HepG2 (cell line): Measurements from ENCODE around the gene SLC6A6. TPM values are rescaled to one million over a fixed set of nuclear protein-coding genes. Genes with fewer than 3 reads are reported as not detected.

Experiments
- CENPBD1 ChIP-seq: sonication (generic); formaldehyde crosslinking; IDR thresholded peaks from 2 replicates; pipeline ENCODE4 v1.8.0; 2022; ENCODE audit warnings: missing genetic modification reagents, low read depth, mild to moderate bottlenecking, borderline replicate concordance
- FOXK1 ChIP-seq: sonication (generic); formaldehyde crosslinking; IDR thresholded peaks from 2 replicates; pipeline ENCODE4 v1.4.0; 2020; ENCODE audit warnings: low read depth, missing genetic modification reagents, borderline replicate concordance
- HNRNPUL1 ChIP-seq: fragments of 200-400 bp; formaldehyde crosslinking; IDR thresholded peaks from 2 replicates; pipeline ENCODE4 v1.6.1; 2017; ENCODE audit warnings: low read depth, mild to moderate bottlenecking, low read length, moderate library complexity
- KMT2B ChIP-seq: IDR thresholded peaks from 2 replicates; pipeline ENCODE4 v1.6.1; 2016; ENCODE audit warnings: missing genetic modification reagents, missing compliant biosample characterization
- MBNL3 ChIP-seq: fragments of 250-450 bp; sonication (Bioruptor Pico); conservative IDR thresholded peaks from 2 replicates; pipeline ENCODE4 v1.8.0; 2022; ENCODE audit warnings: mild to moderate bottlenecking, inconsistent platforms
- MED13 ChIP-seq: sonication (generic); formaldehyde crosslinking; IDR thresholded peaks from 2 replicates; pipeline ENCODE4 v1.5.0; 2020; ENCODE audit warnings: missing genetic modification reagents
- RCOR2 ChIP-seq: IDR thresholded peaks from 2 replicates; pipeline ENCODE4 v1.6.1; 2016; ENCODE audit warnings: missing biosample characterization, missing genetic modification reagents
- SAFB2 ChIP-seq: sonication (generic); formaldehyde crosslinking; IDR thresholded peaks from 2 replicates; pipeline ENCODE4 v1.5.1; 2020; ENCODE audit warnings: missing genetic modification reagents, low read depth, mild to moderate bottlenecking, borderline replicate concordance
- SNAPC5 ChIP-seq: sonication (generic); formaldehyde crosslinking; IDR thresholded peaks from 2 replicates; pipeline ENCODE4 v1.8.1; 2023; ENCODE audit warnings: mild to moderate bottlenecking, missing genetic modification reagents, borderline replicate concordance
- TBX3 ChIP-seq: fragments of 450-650 bp; IDR thresholded peaks from 2 replicates; pipeline ENCODE4 v1.6.1; 2017; ENCODE audit warnings: antibody characterized with exemption, mild to moderate bottlenecking, inconsistent platforms, borderline replicate concordance
- THRA ChIP-seq: sonication (generic); formaldehyde crosslinking; IDR thresholded peaks from 2 replicates; pipeline ENCODE4 v1.4.0; 2020; ENCODE audit warnings: missing genetic modification reagents, borderline replicate concordance
- ZBTB1 ChIP-seq: sonication (generic); formaldehyde crosslinking; IDR thresholded peaks from 2 replicates; pipeline ENCODE4 v1.4.0; 2020; ENCODE audit warnings: missing genetic modification reagents, borderline replicate concordance
- ZFP37 ChIP-seq: sonication (generic); formaldehyde crosslinking; IDR thresholded peaks from 2 replicates; pipeline ENCODE4 v1.4.0; 2020; ENCODE audit warnings: missing genetic modification reagents, borderline replicate concordance
- ZFP90 ChIP-seq: sonication (generic); formaldehyde crosslinking; IDR thresholded peaks from 2 replicates; pipeline ENCODE4 v1.8.0; 2022; ENCODE audit warnings: missing genetic modification reagents, mild to moderate bottlenecking, inconsistent platforms, borderline replicate concordance
- ZNF138 ChIP-seq: sonication (generic); formaldehyde crosslinking; IDR thresholded peaks from 2 replicates; pipeline ENCODE4 v1.5.0; 2020; ENCODE audit warnings: mild to moderate bottlenecking, low read depth, missing genetic modification reagents
- ZNF333 ChIP-seq: sonication (generic); formaldehyde crosslinking; IDR thresholded peaks from 2 replicates; pipeline ENCODE4 v1.4.0; 2020; ENCODE audit warnings: mild to moderate bottlenecking, missing genetic modification reagents, borderline replicate concordance
- ZNF33A ChIP-seq: sonication (generic); formaldehyde crosslinking; IDR thresholded peaks from 2 replicates; pipeline ENCODE4 v1.5.1; 2020; ENCODE audit warnings: missing genetic modification reagents, mild to moderate bottlenecking, moderate library complexity, borderline replicate concordance
- ZSCAN5A ChIP-seq: sonication (generic); formaldehyde crosslinking; IDR thresholded peaks from 2 replicates; pipeline ENCODE4 v1.8.0; 2022; ENCODE audit warnings: mild to moderate bottlenecking, missing genetic modification reagents, borderline replicate concordance
- polyA plus RNA-seq, 8 experiments: library from polyadenylated mRNA; depleted of rRNA in 3 of 8; stranded (reverse) in 7 of 8; unstranded in 1 of 8; fragments of >200 nt; fragmentation: Illumina TruSeq in 4 of 8; extraction: Trizol in 4 of 8; gene quantifications; 2 replicates each; pipeline versions ENCODE4 v1.2.1 to v1.2.3, GENCODE V29; 2011 to 2016; ENCODE audit warnings: low read depth in 4 of 8, missing spikeins in 1 of 8, mixed read lengths in 1 of 8; ENCODE audit not compliant: insufficient read depth in 1 of 8
- total RNA-seq, 5 experiments: library from RNA; depleted of rRNA; stranded (reverse); fragments of >200 nt; fragmentation: Illumina TruSeq; extraction: Trizol; gene quantifications; 2 replicates each; pipeline ENCODE4 v1.2.3, GENCODE V29; 2016; ENCODE audit warnings: low read depth in 1 of 5

Gene SLC6A6
- total and polyA plus RNA-seq, 2 of the 13 experiments (the other 11 are each of a cell fraction or from before 2014, with no cell fraction given): 14.1 to 20.7 TPM

- TF ChIP-seq SAFB2 (CRISPR knock-in tag): 0 out of 2 replicates have a peak, but pooled peaks have one; percentile 68
- TF ChIP-seq ZNF33A: no peak
- TF ChIP-seq RCOR2: no peak
- no peak for TF ChIP-seq TBX3
- TF ChIP-seq ZFP37 (CRISPR knock-in tag): 0 out of 2 replicates have a peak, but pooled peaks have one; percentile 41
- peak; percentile 64; the same call in 1 of the 2 replicates for TF ChIP-seq KMT2B
- 0 out of 2 replicates have a peak, but pooled peaks have one; percentile 52 for TF ChIP-seq MED13 (CRISPR knock-in tag)
- no peak for TF ChIP-seq SNAPC5 (CRISPR knock-in tag)
- no peak for TF ChIP-seq CENPBD1 (CRISPR knock-in tag)
- no peak for TF ChIP-seq HNRNPUL1
- no peak for TF ChIP-seq MBNL3
- TF ChIP-seq ZNF138 (CRISPR knock-in tag): peak; percentile 66; the same call in 1 of the 2 replicates
- TF ChIP-seq ZNF333 (CRISPR knock-in tag): no peak
- no peak for TF ChIP-seq ZBTB1
- no peak for TF ChIP-seq ZSCAN5A (CRISPR knock-in tag)
- TF ChIP-seq ZFP90 (CRISPR knock-in tag): 0 out of 2 replicates have a peak, but pooled peaks have one; percentile 47
- peak; percentile 76; the same call in 1 of the 2 replicates for TF ChIP-seq FOXK1 (CRISPR knock-in tag)
- TF ChIP-seq THRA (CRISPR knock-in tag): peak; percentile 44
Observed at GRCh38 chr3:14402304-14402811, at the start of gene SLC6A6 (continued).
